ENCODE data around the gene HSD11B1L. TPM values are rescaled to one million over a fixed set of nuclear protein-coding genes. Genes with fewer than 3 reads are reported as not detected.

HSD11B1L gene
- total RNA-seq, 1 experiment from 2014 or later, result 2.3 TPM

GRCh38 chr19:5643060-5643459 lies 37.8 kb upstream of the HSD11B1L start:
- no TSS peak for BruUV-seq (replicated peaks)
- intact Hi-C loops (cut with micrococcal nuclease; ENCODE audit: unreplicated experiment), result no loop called here
- H3K27me3 Mint-ChIP-seq (ENCODE audit: unreplicated experiment), result no peaks in the 10 kb centered on the region
- peaks cover 7% of the 10 kb centered on the region for H3K4me1 Mint-ChIP-seq (ENCODE audit: low read depth, unreplicated experiment)
- H3K36me3 Mint-ChIP-seq (ENCODE audit: insufficient read depth, unreplicated experiment), result peaks cover 46% of the 10 kb centered on the region
- TF ChIP-seq CTCF (IDR thresholded peaks at IDR 0.05; ENCODE audit: unreplicated experiment), result no peak
- H3K4me3 Mint-ChIP-seq (ENCODE audit: low read depth, unreplicated experiment), result no peak overlapping the region
- H3K9me3 Mint-ChIP-seq (ENCODE audit: low read depth, unreplicated experiment), result no peaks in the 10 kb centered on the region
- CTCF ChIA-PET, result interaction anchor here (0.7 kb wide), 1 partner anchor 173 kb away, joined by 3 read pairs; no protein-coding TSS in a partner anchor
- H3K27ac Mint-ChIP-seq (ENCODE audit: unreplicated experiment), result no peak overlapping the region
- DNase-seq, result no peak

DNA sequence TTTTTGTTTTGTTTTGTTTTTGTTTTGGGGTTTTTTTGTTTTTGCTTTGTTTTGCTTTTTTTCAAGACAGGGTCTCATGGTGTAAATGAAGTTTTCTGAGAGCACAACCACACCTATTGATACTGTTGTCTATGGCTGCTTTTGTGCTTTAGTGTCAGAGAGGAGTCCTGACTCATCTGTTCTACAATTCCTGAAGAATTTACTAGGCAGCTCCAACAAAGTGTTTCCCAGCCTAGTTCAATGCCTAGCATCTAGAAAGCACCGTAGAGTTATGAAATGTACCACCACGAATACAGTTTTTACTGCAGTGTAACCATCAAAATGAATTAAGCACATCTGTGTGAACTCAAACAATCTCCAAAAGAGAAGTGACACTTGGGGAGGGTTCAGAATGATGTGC lies 36.8 kb upstream of the HSD11B1L start:
- intact Hi-C loops (cut with micrococcal nuclease; ENCODE audit: unreplicated experiment), result no loop called here
- no peak for TF ChIP-seq CTCF (IDR thresholded peaks at IDR 0.05; ENCODE audit: unreplicated experiment)
- BruUV-seq (replicated peaks), result no TSS peak
- Mint-ChIP-seq H3K4me1 (ENCODE audit: low read depth, unreplicated experiment) (peaks cover 7% of the 10 kb centered on the region), H3K9me3 (ENCODE audit: low read depth, unreplicated experiment) (no peaks in the 10 kb centered on the region), H3K27me3 (ENCODE audit: unreplicated experiment) (no peaks in the 10 kb centered on the region), H3K4me3 (ENCODE audit: low read depth, unreplicated experiment) (no peak overlapping the region), H3K27ac (ENCODE audit: unreplicated experiment) (no peak overlapping the region), H3K36me3 (ENCODE audit: insufficient read depth, unreplicated experiment) (peaks cover 51% of the 10 kb centered on the region)
- no peak for DNase-seq
- CTCF ChIA-PET, result interaction anchor here (0.6 kb wide), 1 partner anchor 130 kb away, joined by 4 read pairs; no protein-coding TSS in a partner anchor

- H3K9me3 Mint-ChIP-seq (ENCODE audit: low read depth, unreplicated experiment), result no peaks in the 10 kb centered on the region
- no TSS peak for BruUV-seq (replicated peaks)
- peaks cover 48% of the 10 kb centered on the region for H3K36me3 Mint-ChIP-seq (ENCODE audit: insufficient read depth, unreplicated experiment)
- intact Hi-C loops (cut with micrococcal nuclease; ENCODE audit: unreplicated experiment), result no loop called here
- no peak overlapping the region for H3K4me3 Mint-ChIP-seq (ENCODE audit: low read depth, unreplicated experiment)
- peaks cover 7% of the 10 kb centered on the region for H3K4me1 Mint-ChIP-seq (ENCODE audit: low read depth, unreplicated experiment)
- CTCF ChIA-PET, result no interaction called here
- no peak for DNase-seq
- no peaks in the 10 kb centered on the region for H3K27me3 Mint-ChIP-seq (ENCODE audit: unreplicated experiment)
- TF ChIP-seq CTCF (IDR thresholded peaks at IDR 0.05; ENCODE audit: unreplicated experiment), result no peak
- no peak overlapping the region for H3K27ac Mint-ChIP-seq (ENCODE audit: unreplicated experiment)
These were observed 35.4 kb upstream of the HSD11B1L start for GRCh38 chr19:5645409-5645808.

DNA sequence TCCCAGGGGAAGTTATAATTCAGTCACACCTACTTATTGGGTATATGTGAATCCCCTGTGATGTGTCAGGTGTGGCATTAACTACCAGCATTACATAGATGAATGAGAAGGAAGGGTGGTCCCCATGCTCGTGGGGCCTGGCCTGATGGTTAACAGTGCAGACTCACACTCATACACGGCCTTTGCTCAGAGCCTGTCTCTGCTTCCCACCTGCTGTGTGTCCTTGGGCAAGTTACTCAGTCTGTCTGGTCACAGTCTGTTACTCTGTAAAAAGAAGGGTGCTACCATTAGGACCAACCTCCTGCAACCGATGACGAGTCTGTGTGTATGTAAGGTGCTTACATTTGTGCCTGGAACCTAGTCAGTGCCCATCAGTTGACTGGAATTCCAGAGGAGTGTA lies 34.1 kb upstream of the HSD11B1L start:
- Mint-ChIP-seq H3K4me3 (ENCODE audit: low read depth, unreplicated experiment) (no peak overlapping the region), H3K4me1 (ENCODE audit: low read depth, unreplicated experiment) (peaks cover 1% of the 10 kb centered on the region), H3K36me3 (ENCODE audit: insufficient read depth, unreplicated experiment) (peaks cover 35% of the 10 kb centered on the region), H3K27ac (ENCODE audit: unreplicated experiment) (no peak overlapping the region), H3K9me3 (ENCODE audit: low read depth, unreplicated experiment) (no peaks in the 10 kb centered on the region), H3K27me3 (ENCODE audit: unreplicated experiment) (no peaks in the 10 kb centered on the region)
- DNase-seq, result no peak
- CTCF ChIA-PET, result no interaction called here
- no TSS peak for BruUV-seq (replicated peaks)
- no peak for TF ChIP-seq CTCF (IDR thresholded peaks at IDR 0.05; ENCODE audit: unreplicated experiment)
- intact Hi-C loops (cut with micrococcal nuclease; ENCODE audit: unreplicated experiment), result no loop called here

Measured in Calu3 (cell line).